ENCODE results near the gene PPP2R5C. TPM values are rescaled to one million over a fixed set of nuclear protein-coding genes. Genes with fewer than 3 reads are reported as not detected.

Gene PPP2R5C
- total RNA-seq, 1 donor from 2014 or later, result 63.5 TPM

GRCh38 chr14:101939646-101940170 is 178.2 kb downstream of the PPP2R5C start:
- no peak overlapping the region for H3K4me3 ChIP-seq (ENCODE audit: low read depth, low read length)
- DNase-seq (ENCODE audit: low read depth), result no peak
- TF ChIP-seq CTCF (conservative IDR thresholded peaks at IDR 0.05; ENCODE audit: low read depth, low read length), result no peak

- TF ChIP-seq CTCF (conservative IDR thresholded peaks at IDR 0.05; ENCODE audit: low read depth, low read length), result no peak
- DNase-seq (ENCODE audit: low read depth), result no peak
- H3K4me3 ChIP-seq (ENCODE audit: low read depth, low read length), result no peak overlapping the region
Measured at GRCh38 chr14:101944451-101944850, 182.9 kb downstream of the PPP2R5C start.

- TF ChIP-seq CTCF (conservative IDR thresholded peaks at IDR 0.05; ENCODE audit: low read depth, low read length), result no peak
- H3K4me3 ChIP-seq (ENCODE audit: low read depth, low read length), result no peak overlapping the region
- DNase-seq (ENCODE audit: low read depth), result no peak
Measured at GRCh38 chr14:101945171-101945570, 183.7 kb downstream of the PPP2R5C start.

- no peak for TF ChIP-seq CTCF (conservative IDR thresholded peaks at IDR 0.05; ENCODE audit: low read depth, low read length)
- DNase-seq (ENCODE audit: low read depth), result no peak
- peak overlapping the region; percentile 97 for H3K4me3 ChIP-seq (ENCODE audit: low read depth, low read length)
Measured at GRCh38 chr14:101947577-101947903, 186.0 kb downstream of the PPP2R5C start.

- peak overlapping the region; percentile 98 for H3K4me3 ChIP-seq (ENCODE audit: low read depth, low read length)
- TF ChIP-seq CTCF (conservative IDR thresholded peaks at IDR 0.05; ENCODE audit: low read depth, low read length), result no peak
- peak; percentile 97 for DNase-seq (ENCODE audit: low read depth)
Measured at GRCh38 chr14:101947904-101948665, 186.6 kb downstream of the PPP2R5C start.

GRCh38 chr14:101948666-101949216 is 187.2 kb downstream of the PPP2R5C start:
- no peak for DNase-seq (ENCODE audit: low read depth)
- TF ChIP-seq CTCF (conservative IDR thresholded peaks at IDR 0.05; ENCODE audit: low read depth, low read length), result no peak

More at GRCh38 chr14:101948666-101949216, 187.2 kb downstream of the PPP2R5C start:
- peak overlapping the region; percentile 98 for H3K4me3 ChIP-seq (ENCODE audit: low read depth, low read length)

Data from epithelial cell of proximal tubule (primary cell).